Esophagus (tissue), 2 donors: ENCODE measurements around the gene CNN2. TPM values are rescaled to one million over a fixed set of nuclear protein-coding genes. Genes with fewer than 3 reads are reported as not detected.
A peak's percentile ranks its signal among the peaks of the same experiment; 100 is the strongest.

Experiments used
- H3K27ac ChIP-seq, 2 donors: one replicate each; pipeline ENCODE4 v1.5.1; 2013; ENCODE audit warnings: low read depth in 2 of 2, mild to moderate bottlenecking in 2 of 2, inconsistent platforms in 1 of 2, low read length in 1 of 2, moderate library complexity in 1 of 2
- H3K27me3 ChIP-seq, 2 donors: one replicate each; pipeline ENCODE4 v1.6.1; 2013; ENCODE audit warnings: low read length in 2 of 2, control low read depth in 1 of 2, mild to moderate bottlenecking in 1 of 2; ENCODE audit not compliant: insufficient read depth in 2 of 2, control insufficient read depth in 1 of 2
- H3K36me3 ChIP-seq, 2 donors: one replicate each; pipeline ENCODE4 v1.6.1; 2013; ENCODE audit warnings: low read length in 1 of 2; ENCODE audit not compliant: control insufficient read depth in 2 of 2, insufficient read depth in 2 of 2
- H3K4me1 ChIP-seq, 2 donors: one replicate each; pipeline ENCODE4 v1.6.1; 2013; ENCODE audit warnings: low read length in 1 of 2; ENCODE audit not compliant: control insufficient read depth in 2 of 2, insufficient read depth in 2 of 2
- H3K4me3 ChIP-seq, 2 donors: one replicate each; pipeline ENCODE4 v1.5.1; 2013; ENCODE audit warnings: low read length in 2 of 2, mild to moderate bottlenecking in 2 of 2, low read depth in 1 of 2, moderate library complexity in 1 of 2
- H3K9me3 ChIP-seq, 2 donors: one replicate each; pipeline ENCODE4 v1.6.1; 2013; ENCODE audit warnings: mild to moderate bottlenecking in 2 of 2, low read depth in 1 of 2, low read length in 1 of 2, moderate library complexity in 1 of 2; ENCODE audit not compliant: control insufficient read depth in 2 of 2, insufficient read depth in 1 of 2
- WGBS, 2 donors: extraction: QIAGEN DNeasy Blood & Tissue Kit; methylation state at CpG; one replicate each; pipeline ENCODE4 v1.1.7; 2013; 5-methylcytosine and 5-hydroxymethylcytosine counted together
- polyA plus RNA-seq, 2 donors: library from polyadenylated mRNA; stranded (reverse); fragments of 200-250 nt; gene quantifications; one replicate each; pipeline ENCODE4 v1.2.3, GENCODE V29; 2013
- donor health status: healthy with polysubstance abuse.
- donor health status: Bipolar disorder and iron deficiency.

The CNN2 gene
- polyA plus RNA-seq, 2 donors, result 84.4 to 106 TPM

DNA sequence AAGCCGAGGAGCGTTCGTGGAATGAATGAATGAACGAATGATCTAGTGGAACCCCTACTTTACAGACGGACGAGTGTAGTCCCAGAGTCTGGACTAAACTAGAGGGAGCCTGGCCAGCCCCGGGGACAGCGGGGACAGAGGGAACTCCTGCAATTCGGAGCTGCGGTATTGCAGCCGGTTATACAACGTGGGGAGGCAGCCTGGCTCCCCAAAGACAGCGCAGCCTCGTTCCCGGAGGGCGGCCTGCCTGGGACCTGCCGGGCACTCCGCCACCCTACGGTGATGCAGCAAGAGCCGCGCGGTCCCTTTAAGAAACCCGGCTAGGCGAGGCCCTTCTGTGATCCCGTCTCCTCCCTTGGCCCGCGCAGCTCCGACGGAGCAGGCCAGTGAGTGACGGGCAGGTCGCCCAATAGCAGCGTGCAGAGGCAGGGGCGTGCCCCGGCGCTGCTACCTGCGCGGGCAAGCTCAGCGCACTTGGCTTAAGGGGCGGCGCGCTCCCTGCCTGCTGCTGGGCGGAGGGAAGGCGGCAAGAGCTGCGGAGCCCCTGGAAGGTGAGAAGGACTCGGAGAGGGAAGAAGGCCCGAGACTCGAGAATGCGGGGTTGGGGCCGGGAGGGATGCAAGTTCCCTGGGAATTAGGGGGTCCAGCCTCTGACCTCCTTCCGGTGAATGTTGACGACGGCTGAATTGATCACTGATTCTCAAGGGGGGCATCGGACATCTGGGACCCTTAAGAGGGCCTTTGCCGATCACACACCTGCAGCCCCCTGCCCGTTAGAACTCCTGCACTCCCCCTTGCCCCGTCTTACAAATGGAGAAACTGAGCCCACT is 13.5 kb downstream of the CNN2 start, which contains the start of gene ABCA7:
TSS of gene ABCA7 (plus strand) at position 462 of the 830 bp plus-strand sequence. CDS start 1,255 bp downstream, outside the sequence.
- Histone ChIP-seq H3K9me3 (no peaks in the 10 kb centered on the region), H3K27me3 (no peaks in the 10 kb centered on the region), H3K4me3 (peak within 1 kb of the TSS; percentile 34 to 54), H3K4me1 (peaks cover 6 to 20% of the 10 kb centered on the region in 2 donors), H3K27ac (peak within 1 kb of the TSS; percentile 46 to 92), H3K36me3 (peaks cover 0 to 26% of the 10 kb centered on the region in 2 donors)
- 1% methylated on average over 47 to 56 of the region's 56 CpGs for whole genome bisulfite sequencing, 2 donors

DNA sequence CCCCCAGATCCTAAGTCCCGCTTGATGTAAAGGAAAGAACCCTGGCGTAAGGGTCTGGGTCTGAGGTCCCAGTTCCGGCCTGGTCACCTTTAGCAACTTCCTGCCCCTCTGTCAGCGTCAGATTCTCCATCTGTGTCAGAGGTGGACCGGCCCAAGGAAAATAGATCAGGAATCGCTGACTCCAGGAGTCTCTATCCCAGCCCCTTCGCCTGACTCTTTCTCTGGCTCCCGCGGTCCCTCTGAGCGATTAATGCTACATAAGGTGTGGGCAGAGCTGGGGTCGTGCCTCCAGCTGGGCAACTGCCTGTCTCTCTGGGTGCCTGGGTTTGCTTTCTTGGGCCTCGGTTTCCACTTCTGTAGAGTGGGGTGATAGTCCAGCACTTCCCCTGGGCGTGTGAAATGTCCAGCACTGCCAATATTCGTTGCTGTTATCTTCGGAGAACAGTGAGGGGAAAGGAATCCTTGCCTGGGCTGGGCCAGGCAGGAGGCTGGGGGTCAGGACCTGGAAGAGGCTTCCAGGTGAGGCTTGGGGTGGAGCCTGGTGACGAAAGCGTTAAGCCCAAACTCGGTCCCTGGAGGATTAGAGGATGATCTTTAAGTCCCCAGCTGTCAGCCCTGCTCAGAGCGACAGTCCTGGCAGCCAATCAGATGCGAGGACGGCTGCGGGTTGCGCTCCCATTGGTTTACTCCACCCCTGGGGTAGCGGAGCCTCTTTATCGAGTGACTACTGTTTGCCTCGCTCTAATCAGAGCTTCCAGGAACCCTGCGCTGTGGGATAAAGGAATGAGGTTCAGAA is 14.3 kb downstream of the CNN2 start:
- H3K4me1 ChIP-seq, result peaks cover 6 to 20% of the 10 kb centered on the region in 2 donors
- peak overlapping the region; percentile 74 to 92 for H3K27ac ChIP-seq
- 1 to 2% methylated on average over 27 of the region's 27 CpGs for WGBS, 2 donors
- no peaks in the 10 kb centered on the region for H3K27me3 ChIP-seq
- H3K9me3 ChIP-seq, result no peaks in the 10 kb centered on the region
- H3K4me3 ChIP-seq, result peak overlapping the region; percentile 34 to 54
- peaks cover 0 to 22% of the 10 kb centered on the region in 2 donors for H3K36me3 ChIP-seq

DNA sequence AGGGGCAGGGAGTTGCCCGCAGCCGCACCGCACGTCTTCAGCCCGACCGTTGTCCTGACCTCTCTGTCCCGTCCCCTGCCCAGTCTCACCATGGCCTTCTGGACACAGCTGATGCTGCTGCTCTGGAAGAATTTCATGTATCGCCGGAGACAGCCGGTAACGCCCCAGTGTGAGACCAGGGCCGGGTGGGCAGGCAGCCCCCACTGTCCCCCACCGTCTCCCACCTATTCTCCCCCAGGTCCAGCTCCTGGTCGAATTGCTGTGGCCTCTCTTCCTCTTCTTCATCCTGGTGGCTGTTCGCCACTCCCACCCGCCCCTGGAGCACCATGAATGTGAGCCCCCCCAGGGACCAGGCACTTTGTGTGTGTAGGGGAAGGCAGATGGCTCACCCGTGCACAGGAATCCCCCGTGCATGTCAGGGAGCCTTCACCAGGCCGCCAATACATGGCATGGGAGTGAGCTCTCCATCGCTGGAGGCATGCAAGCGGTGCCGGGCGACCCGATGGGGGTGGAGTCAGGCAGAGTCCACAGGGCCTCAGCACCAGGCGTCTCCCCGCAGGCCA is 14.9 kb downstream of the CNN2 start:
- WGBS, 2 donors, result 28 to 29% methylated on average over 26 of the region's 26 CpGs
- H3K9me3 ChIP-seq, result no peaks in the 10 kb centered on the region
- peaks cover 0 to 17% of the 10 kb centered on the region in 2 donors for H3K36me3 ChIP-seq
- peak overlapping the region in 1 of 2 donors; percentile 54 for H3K4me3 ChIP-seq
- H3K27me3 ChIP-seq, result no peaks in the 10 kb centered on the region
- peaks cover 6 to 20% of the 10 kb centered on the region in 2 donors for H3K4me1 ChIP-seq
- peak overlapping the region; percentile 74 to 92 for H3K27ac ChIP-seq

DNA sequence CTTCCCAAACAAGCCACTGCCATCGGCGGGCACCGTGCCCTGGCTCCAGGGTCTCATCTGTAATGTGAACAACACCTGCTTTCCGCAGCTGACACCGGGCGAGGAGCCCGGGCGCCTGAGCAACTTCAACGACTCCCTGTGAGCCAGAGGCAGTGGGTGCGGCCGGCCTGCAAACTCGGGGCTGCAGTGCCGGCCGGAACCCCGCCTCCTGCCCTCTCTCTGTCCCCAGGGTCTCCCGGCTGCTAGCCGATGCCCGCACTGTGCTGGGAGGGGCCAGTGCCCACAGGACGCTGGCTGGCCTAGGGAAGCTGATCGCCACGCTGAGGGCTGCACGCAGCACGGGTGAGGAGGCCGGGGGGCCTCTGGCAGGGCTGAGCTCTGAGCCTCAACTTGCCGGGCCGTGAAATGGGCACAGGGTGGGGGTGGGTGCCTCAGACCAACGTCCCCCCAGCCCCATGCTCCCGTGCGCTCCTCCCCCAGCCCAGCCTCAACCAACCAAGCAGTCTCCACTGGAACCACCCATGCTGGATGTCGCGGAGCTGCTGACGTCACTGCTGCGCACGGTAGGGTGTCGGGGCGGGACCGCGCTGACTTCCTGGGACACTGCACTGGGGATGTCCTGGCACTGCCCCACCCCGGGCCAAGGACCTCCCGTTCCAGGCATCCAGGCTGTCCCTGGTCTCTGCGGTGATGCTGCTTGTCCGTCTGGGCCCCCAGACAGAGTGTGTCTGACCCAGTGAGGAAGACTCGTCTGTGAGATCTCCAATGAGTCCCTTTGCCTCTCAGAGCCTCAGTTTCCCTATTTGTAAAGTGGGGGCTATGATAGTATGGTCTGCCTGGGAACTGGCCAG is 15.7 kb downstream of the CNN2 start:
- H3K27ac ChIP-seq, result peak overlapping the region; percentile 74 to 92
- H3K9me3 ChIP-seq, result no peaks in the 10 kb centered on the region
- peaks cover 6 to 24% of the 10 kb centered on the region in 2 donors for H3K4me1 ChIP-seq
- WGBS, 2 donors, result 53 to 58% methylated on average over 42 to 43 of the region's 43 CpGs
- H3K36me3 ChIP-seq, result peaks cover 0 to 19% of the 10 kb centered on the region in 2 donors
- H3K27me3 ChIP-seq, result no peaks in the 10 kb centered on the region
- H3K4me3 ChIP-seq, result no peak overlapping the region

DNA sequence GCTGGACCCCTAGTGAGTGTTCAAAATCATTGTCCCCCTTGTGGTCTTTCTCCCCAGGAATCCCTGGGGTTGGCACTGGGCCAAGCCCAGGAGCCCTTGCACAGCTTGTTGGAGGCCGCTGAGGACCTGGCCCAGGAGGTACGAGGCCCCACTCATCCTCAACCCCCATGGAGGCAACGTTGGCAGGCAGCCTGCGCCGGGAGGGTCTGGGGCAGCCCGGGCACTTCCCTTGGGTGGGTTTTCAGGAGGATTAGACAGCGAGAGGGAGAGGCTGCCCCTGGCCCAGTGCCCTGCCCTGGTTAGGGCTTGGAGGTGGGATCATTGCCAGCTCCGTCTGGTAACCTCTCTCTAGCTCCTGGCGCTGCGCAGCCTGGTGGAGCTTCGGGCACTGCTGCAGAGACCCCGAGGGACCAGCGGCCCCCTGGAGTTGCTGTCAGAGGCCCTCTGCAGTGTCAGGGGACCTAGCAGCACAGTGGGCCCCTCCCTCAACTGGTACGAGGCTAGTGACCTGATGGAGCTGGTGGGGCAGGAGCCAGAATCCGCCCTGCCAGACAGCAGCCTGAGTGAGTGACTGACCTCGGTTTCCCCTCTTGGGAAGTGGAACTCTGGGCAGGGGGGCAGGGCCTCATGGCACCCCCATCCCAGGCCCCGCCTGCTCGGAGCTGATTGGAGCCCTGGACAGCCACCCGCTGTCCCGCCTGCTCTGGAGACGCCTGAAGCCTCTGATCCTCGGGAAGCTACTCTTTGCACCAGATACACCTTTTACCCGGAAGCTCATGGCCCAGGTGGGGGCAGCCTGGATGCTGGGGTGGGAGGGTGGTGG is 16.5 kb downstream of the CNN2 start:
- Histone ChIP-seq H3K27me3 (no peaks in the 10 kb centered on the region), H3K27ac (peak overlapping the region in 1 of 2 donors; percentile 86), H3K4me3 (no peak overlapping the region), H3K4me1 (peaks cover 6 to 29% of the 10 kb centered on the region in 2 donors), H3K9me3 (no peaks in the 10 kb centered on the region), H3K36me3 (peaks cover 0 to 19% of the 10 kb centered on the region in 2 donors)
- WGBS, 2 donors, result 53 to 59% methylated on average over 23 of the region's 23 CpGs

DNA sequence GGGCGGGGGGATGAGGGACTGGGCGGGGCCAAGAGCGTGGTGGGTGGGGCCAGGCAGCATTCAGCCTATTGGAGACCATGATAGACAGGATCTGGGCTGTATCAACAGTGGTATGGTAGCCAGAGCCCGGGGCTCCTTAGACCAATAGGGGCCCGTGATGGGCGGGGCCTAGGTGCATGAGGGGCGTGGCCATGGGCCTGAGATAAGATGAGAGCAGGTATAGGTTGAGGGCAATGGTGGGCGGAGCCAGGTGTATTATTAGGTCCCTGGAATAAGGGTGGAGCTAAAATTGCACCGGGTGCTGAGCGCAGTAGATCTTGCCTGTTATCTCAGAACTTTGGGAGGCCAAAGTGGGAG is 18.8 kb downstream of the CNN2 start:
- peaks cover 0 to 17% of the 10 kb centered on the region in 2 donors for H3K36me3 ChIP-seq
- H3K4me3 ChIP-seq, result no peak overlapping the region
- no peaks in the 10 kb centered on the region for H3K9me3 ChIP-seq
- H3K27me3 ChIP-seq, result no peaks in the 10 kb centered on the region
- H3K4me1 ChIP-seq, result peaks cover 6 to 27% of the 10 kb centered on the region in 2 donors
- no peak overlapping the region for H3K27ac ChIP-seq
- 70 to 80% methylated on average over 10 of the region's 10 CpGs for WGBS, 2 donors

DNA sequence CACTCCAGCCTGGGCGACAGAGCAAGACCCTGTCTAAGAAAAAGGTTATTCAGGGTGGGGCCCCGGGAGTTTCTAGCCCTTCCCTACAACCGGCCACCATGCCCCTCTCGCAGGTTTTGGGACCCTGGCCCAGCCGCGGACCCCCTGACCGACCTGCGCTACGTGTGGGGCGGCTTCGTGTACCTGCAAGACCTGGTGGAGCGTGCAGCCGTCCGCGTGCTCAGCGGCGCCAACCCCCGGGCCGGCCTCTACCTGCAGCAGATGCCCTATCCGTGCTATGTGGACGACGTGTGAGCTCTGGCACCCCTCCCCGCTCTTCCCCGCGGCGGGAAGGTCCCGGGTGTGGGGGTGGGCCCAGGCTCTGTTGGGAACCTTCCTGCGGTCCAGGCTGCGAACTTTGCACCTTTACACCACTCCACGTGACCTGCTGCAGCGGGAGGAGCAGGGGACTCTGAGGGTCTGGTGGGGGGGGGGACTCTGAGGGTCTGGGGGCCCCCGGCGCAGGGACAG is 19.8 kb downstream of the CNN2 start:
- H3K27ac ChIP-seq, result no peak overlapping the region
- 89 to 93% methylated on average over 33 of the region's 33 CpGs for WGBS, 2 donors
- H3K4me3 ChIP-seq, result no peak overlapping the region
- no peaks in the 10 kb centered on the region for H3K27me3 ChIP-seq
- no peaks in the 10 kb centered on the region for H3K9me3 ChIP-seq
- peaks cover 0 to 21% of the 10 kb centered on the region in 2 donors for H3K36me3 ChIP-seq
- peaks cover 3 to 23% of the 10 kb centered on the region in 2 donors for H3K4me1 ChIP-seq
